H1 (cell line): ENCODE data around the gene TDO2. TPM values are rescaled to one million over a fixed set of nuclear protein-coding genes. Genes with fewer than 3 reads are reported as not detected.

Experiments
- CTCF ChIA-PET: fragments of 300-600 bp; sonication (Branson Sonifier 250); formaldehyde crosslinking; loops from one replicate; lab custom pipeline; 2021; ENCODE audit not compliant: partially characterized antibody; lab: Charles Lee
- POLR2A ChIA-PET: fragments of 300-600 bp; sonication (Branson Sonifier 250); formaldehyde crosslinking; loops from one replicate; lab custom pipeline; 2021; ENCODE audit warnings: inconsistent platforms; ENCODE audit not compliant: partially characterized antibody; lab: Charles Lee
- DNase-seq, 2 experiments: peaks; one replicate each; pipeline versions ENCODE4 v3.0.0 to v3.0.0-alpha.2; 2010 to 2022; ENCODE audit warnings: low spot score in 2 of 2, low read depth in 1 of 2, mixed read lengths in 1 of 2
- FAIRE-seq: peaks from 2 replicates; lab custom pipeline; 2011; peaks lifted over from hg19 to GRCh38; lab: Jason Lieb, UNC
- H2AFZ ChIP-seq: 2 replicates; pipeline ENCODE4 v1.8.1; 2012; ENCODE audit warnings: low read length, inconsistent platforms
- H2AK5ac ChIP-seq: 2 replicates; pipeline ENCODE4 v1.6.1; 2013; ENCODE audit warnings: low read depth, low read length
- H2BK120ac ChIP-seq: replicated peaks from 2 replicates; pipeline ENCODE3; 2013; ENCODE audit warnings: low read depth, low read length, inconsistent platforms
- H2BK12ac ChIP-seq: 2 replicates; pipeline ENCODE4 v1.6.1; 2013; ENCODE audit warnings: low read depth, low read length
- H2BK15ac ChIP-seq: 2 replicates; pipeline ENCODE4 v1.6.1; 2013; ENCODE audit warnings: low read length
- H2BK20ac ChIP-seq: 2 replicates; pipeline ENCODE4 v1.6.1; 2013; ENCODE audit warnings: low read length
- H2BK5ac ChIP-seq: 2 replicates; pipeline ENCODE4 v1.6.1; 2013; ENCODE audit warnings: low read depth, low read length
- H3K14ac ChIP-seq: 2 replicates; pipeline ENCODE4 v1.6.1; 2013; ENCODE audit warnings: inconsistent platforms; ENCODE audit not compliant: insufficient read length
- H3K18ac ChIP-seq: 2 replicates; pipeline ENCODE4 v1.6.1; 2013; ENCODE audit warnings: low read length; ENCODE audit errors: extremely low read depth
- H3K23ac ChIP-seq: 2 replicates; pipeline ENCODE4 v1.6.1; 2013; ENCODE audit warnings: inconsistent platforms; ENCODE audit not compliant: insufficient read length
- H3K23me2 ChIP-seq: 2 replicates; pipeline ENCODE4 v1.6.1; 2013; ENCODE audit warnings: low read depth, low read length
- H3K27ac ChIP-seq: 2 replicates; pipeline ENCODE4 v1.6.1; 2011; ENCODE audit warnings: low read depth, low read length, inconsistent platforms
- H3K27me3 ChIP-seq, 4 experiments: replicated peaks in 1 of 4; 1 replicate in 1 of 4; 2 replicates in 3 of 4; pipeline versions ENCODE4 v1.6.1 to v1.8.1; 2011 to 2013; ENCODE audit warnings: low read length in 3 of 4, mild to moderate bottlenecking in 3 of 4, inconsistent platforms in 2 of 4, mixed read lengths in 2 of 4, moderate library complexity in 1 of 4; ENCODE audit not compliant: control insufficient read depth in 3 of 4, insufficient read depth in 3 of 4; ENCODE audit errors: extremely low read depth in 1 of 4
- H3K36me3 ChIP-seq, 4 experiments: 2 replicates each; pipeline versions ENCODE4 v1.6.1 to v1.8.1; 2011 to 2013; ENCODE audit warnings: mild to moderate bottlenecking in 4 of 4, low read length in 3 of 4, moderate library complexity in 2 of 4, control low read depth in 1 of 4, inconsistent platforms in 1 of 4; ENCODE audit not compliant: insufficient read depth in 4 of 4, control insufficient read depth in 2 of 4
- H3K4ac ChIP-seq: replicated peaks from 2 replicates; pipeline ENCODE3; 2013; ENCODE audit warnings: low read length, low read depth, mixed read lengths, inconsistent platforms; ENCODE audit not compliant: insufficient read length
- H3K4me1 ChIP-seq, 4 experiments: replicated peaks in 1 of 4; 1 replicate in 1 of 4; 2 replicates in 3 of 4; pipeline versions ENCODE4 v1.6.1 to v1.8.1; 2011 to 2013; ENCODE audit warnings: low read length in 3 of 4, inconsistent platforms in 2 of 4, mixed read lengths in 1 of 4; ENCODE audit not compliant: insufficient read depth in 4 of 4, control insufficient read depth in 3 of 4
- H3K4me2 ChIP-seq, 2 experiments: 2 replicates each; pipeline versions ENCODE4 v1.6.1 to v1.8.1; 2011 to 2013; ENCODE audit warnings: low read depth in 2 of 2, low read length in 2 of 2, control low read depth in 1 of 2, inconsistent platforms in 1 of 2, mild to moderate bottlenecking in 1 of 2; ENCODE audit not compliant: insufficient read depth in 1 of 2
- H3K4me3 ChIP-seq, 4 experiments: fragments of 200-600, 300-600 bp in 1 of 4; sonication (generic), shearing (Covaris generic), sonication (Bioruptor Twin) in 1 of 4; 2 replicates each; pipeline versions ENCODE4 v1.5.1 to v1.8.1; 2011 to 2016; ENCODE audit warnings: low read length in 4 of 4, low read depth in 3 of 4, control low read depth in 2 of 4, inconsistent platforms in 2 of 4, mild to moderate bottlenecking in 2 of 4, mixed read lengths in 1 of 4, moderate library complexity in 1 of 4; ENCODE audit not compliant: insufficient read depth in 2 of 4; ENCODE audit errors: extremely low read depth in 1 of 4
- H3K56ac ChIP-seq: replicated peaks from 2 replicates; pipeline ENCODE3; 2013; ENCODE audit warnings: low read depth, mild to moderate bottlenecking, mixed read lengths, low read length, inconsistent platforms; ENCODE audit not compliant: insufficient read length
- H3K79me1 ChIP-seq: 2 replicates; pipeline ENCODE4 v1.6.1; 2013; ENCODE audit warnings: low read depth, low read length, control low read depth
- H3K79me2 ChIP-seq, 2 experiments: 2 replicates each; pipeline versions ENCODE4 v1.6.1 to v1.8.1; 2012 to 2013; ENCODE audit warnings: low read length in 2 of 2, mild to moderate bottlenecking in 2 of 2, inconsistent platforms in 1 of 2; ENCODE audit not compliant: insufficient read depth in 2 of 2, control insufficient read depth in 1 of 2
- H3K9ac ChIP-seq, 4 experiments: replicated peaks in 1 of 4; 1 replicate in 1 of 4; 2 replicates in 3 of 4; pipeline versions ENCODE4 v1.6.1 to v1.8.1; 2011 to 2013; ENCODE audit warnings: low read depth in 3 of 4, low read length in 3 of 4, control low read depth in 2 of 4, mild to moderate bottlenecking in 2 of 4, moderate library complexity in 2 of 4, inconsistent platforms in 1 of 4; ENCODE audit errors: extremely low read depth in 1 of 4
- H3K9me3 ChIP-seq, 2 experiments: 2 replicates each; pipeline versions ENCODE4 v1.6.1 to v1.8.1; 2012 to 2013; ENCODE audit warnings: mild to moderate bottlenecking in 2 of 2, moderate library complexity in 2 of 2, control low read depth in 1 of 2, inconsistent platforms in 1 of 2, low read depth in 1 of 2, low read length in 1 of 2, mixed read lengths in 1 of 2; ENCODE audit not compliant: insufficient read depth in 2 of 2
- H4K20me1 ChIP-seq, 2 experiments: replicated peaks in 1 of 2; 2 replicates each; pipeline versions ENCODE3 to v1.8.1; 2011 to 2013; ENCODE audit warnings: inconsistent platforms in 2 of 2, low read length in 2 of 2, mild to moderate bottlenecking in 1 of 2; ENCODE audit not compliant: insufficient read depth in 2 of 2, control insufficient read depth in 1 of 2
- H4K5ac ChIP-seq: 2 replicates; pipeline ENCODE4 v1.6.1; 2013; ENCODE audit warnings: low read length, low read depth, mixed read lengths, inconsistent platforms; ENCODE audit not compliant: insufficient read length
- H4K8ac ChIP-seq: 2 replicates; pipeline ENCODE4 v1.8.0; 2013; ENCODE audit warnings: mild to moderate bottlenecking, moderate library complexity, low read length, inconsistent platforms; ENCODE audit not compliant: insufficient read depth; ENCODE audit errors: extremely low read depth
- H4K91ac ChIP-seq: replicated peaks from 2 replicates; pipeline ENCODE3; 2013; ENCODE audit warnings: low read length, mixed read lengths, inconsistent platforms; ENCODE audit not compliant: insufficient read length
- CHD2 ChIP-seq: IDR thresholded peaks from 2 replicates; pipeline ENCODE4 v1.6.1; 2012; ENCODE audit warnings: low read length, improper control_type of control experiment
- KDM1A ChIP-seq: fragments of 200-600, 300-600 bp; sonication (generic); IDR thresholded peaks from 2 replicates; pipeline ENCODE4 v1.7.1; 2016; ENCODE audit warnings: mild to moderate bottlenecking, low read length, borderline replicate concordance
- NANOG ChIP-seq: IDR thresholded peaks from 2 replicates; pipeline ENCODE4 v1.6.1; 2011; ENCODE audit warnings: low read length, low read depth, mild to moderate bottlenecking, inconsistent platforms; ENCODE audit not compliant: insufficient read depth, poor library complexity, severe bottlenecking
- RNF2 ChIP-seq: fragments of 200-900, 300-1000 bp; sonication (generic); IDR thresholded peaks from 2 replicates; pipeline ENCODE4 v1.7.1; 2016; ENCODE audit warnings: borderline replicate concordance, low read depth, mild to moderate bottlenecking, antibody characterized with exemption, low read length; ENCODE audit not compliant: poor library complexity, severe bottlenecking; ENCODE audit errors: missing control alignments
- SAP30 ChIP-seq: fragments of 300-600 bp; sonication (generic); IDR thresholded peaks from 2 replicates; pipeline ENCODE4 v1.7.1; 2012; ENCODE audit warnings: low read length, moderate library complexity, mild to moderate bottlenecking, inconsistent platforms; ENCODE audit not compliant: insufficient read depth, insufficient replicate concordance
- SIX5 ChIP-seq: IDR thresholded peaks from 2 replicates; pipeline ENCODE4 v1.6.1; 2011; ENCODE audit warnings: mild to moderate bottlenecking, low read depth, low read length
- SP1 ChIP-seq: IDR thresholded peaks from 2 replicates; pipeline ENCODE4 v1.6.1; 2011; ENCODE audit warnings: low read depth, low read length
- SRF ChIP-seq: IDR thresholded peaks from 2 replicates; pipeline ENCODE4 v1.6.1; 2011; ENCODE audit warnings: mild to moderate bottlenecking, low read depth, low read length, moderate library complexity
- TAF7 ChIP-seq: optimal IDR thresholded peaks from 2 replicates; pipeline ENCODE3; 2011; ENCODE audit warnings: low read depth, mild to moderate bottlenecking, inconsistent platforms, low read length, moderate library complexity, borderline replicate concordance
- USF2 ChIP-seq: IDR thresholded peaks from 2 replicates; pipeline ENCODE4 v1.6.1; 2011; ENCODE audit warnings: low read length, improper control_type of control experiment
- WGBS, 2 experiments: shearing (Covaris generic) in 1 of 2; methylation state at CpG; one replicate each; pipeline versions ENCODE4 v1.1.6 to v1.1.7; 2013 to 2015; ENCODE audit warnings: low lambda C conversion rate in 2 of 2, mixed read lengths in 2 of 2, inconsistent platforms in 1 of 2, low coverage in 1 of 2, missing lambda C conversion rate in 1 of 2; ENCODE audit not compliant: insufficient replicate concordance in 2 of 2, insufficient coverage in 1 of 2, insufficient read length in 1 of 2; ENCODE audit errors: extremely low coverage in 1 of 2, missing lambda C conversion rate in 1 of 2; 5-methylcytosine and 5-hydroxymethylcytosine counted together
- polyA plus RNA-seq, 7 experiments: library from polyadenylated mRNA; depleted of rRNA in 3 of 7; stranded (reverse) in 5 of 7; unstranded in 2 of 7; fragments of >200 nt in 5 of 7; fragments of 200-250 nt in 2 of 7; gene quantifications; 1 replicate in 5 of 7; 2 replicates in 1 of 7; 4 replicates in 1 of 7; pipeline versions ENCODE4 v1.2.1 to v1.2.3, GENCODE V29; 2011 to 2013; ENCODE audit warnings: missing spikeins in 2 of 7, mixed read lengths in 2 of 7
- total RNA-seq: library from RNA; stranded (reverse); fragmentation: NEBNext Ultra II Directional; extraction: Animal tissue kit (Norgen Biotek cat#: 25700); gene quantifications from 2 replicates; pipeline ENCODE4 v1.2.1, GENCODE V29; 2021

Gene TDO2
- total and polyA plus RNA-seq, 2 of the 8 experiments (the other 6 are each of a cell fraction or from before 2014, with no cell fraction given): 0.03 TPM; not detected in 1

- no peak overlapping the region for H2BK20ac ChIP-seq
- H4K5ac ChIP-seq: no peak overlapping the region
- TF ChIP-seq SP1 (no peak), TAF7 (no peak), SAP30 (no peak), USF2 (no peak), SRF (no peak), SIX5 (no peak), CHD2 (no peak), KDM1A (no peak), RNF2 (no peak), NANOG (no peak)
- H3K14ac ChIP-seq: no peak overlapping the region
- H3K9me3 ChIP-seq: no peaks in the 10 kb centered on the region
- H3K4me3 ChIP-seq: no peak overlapping the region
- no peak overlapping the region for H2AK5ac ChIP-seq
- no peaks in the 10 kb centered on the region for H4K20me1 ChIP-seq
- no peak overlapping the region for H2AFZ ChIP-seq
- H4K8ac ChIP-seq: no peak overlapping the region
- 86% methylated on average over 2 of the region's 2 CpGs; no CpG with 5 or more reads in 1 of the 2 experiments for WGBS, 2 experiments
- H3K79me1 ChIP-seq: no peaks in the 10 kb centered on the region
- no peak overlapping the region for H3K27ac ChIP-seq
- no peak overlapping the region for H3K9ac ChIP-seq
- no peak for FAIRE-seq
- no peaks in the 10 kb centered on the region for H3K27me3 ChIP-seq
- no peaks in the 10 kb centered on the region for H3K36me3 ChIP-seq
- H3K23me2 ChIP-seq: no peaks in the 10 kb centered on the region
- no peaks in the 10 kb centered on the region for H3K4me1 ChIP-seq
- POLR2A ChIA-PET: no interaction called here
- no peak for DNase-seq
- no peak overlapping the region for H3K4ac ChIP-seq
- no peak overlapping the region for H4K91ac ChIP-seq
- no peaks in the 10 kb centered on the region for H3K79me2 ChIP-seq
- H2BK15ac ChIP-seq: no peak overlapping the region
- CTCF ChIA-PET: interaction anchor here (1.0 to 1.8 kb wide), 4 partner anchors 8 to 155 kb away, joined by 3 to 6 read pairs (median 4); no protein-coding TSS in a partner anchor
- H3K4me2 ChIP-seq: no peak overlapping the region
- H3K56ac ChIP-seq: no peak overlapping the region
- H2BK5ac ChIP-seq: no peak overlapping the region
- no peak overlapping the region for H3K23ac ChIP-seq
- no peak overlapping the region for H2BK12ac ChIP-seq
- H3K18ac ChIP-seq: no peak overlapping the region
- no peak overlapping the region for H2BK120ac ChIP-seq
Measured at GRCh38 chr4:155966171-155966570, 62.7 kb downstream of the TDO2 start.
